Esophagus squamous epithelium (tissue), 5 donors: Measurements from ENCODE around the gene BMP8A. TPM values are rescaled to one million over a fixed set of nuclear protein-coding genes. Genes with fewer than 3 reads are reported as not detected.
"Not testable (repeated sequence)": the region's sequence is repeated elsewhere in the genome, so short reads cannot be mapped to it uniquely, and the experiment has no call there.

Experiments
- DNase-seq: peaks from one replicate; lab custom pipeline; 2025; lab: John Stamatoyannopoulos, UW
- H3K27ac ChIP-seq, 4 donors: fragments of 200-600 bp; sonication (generic); one replicate each; pipeline ENCODE4 v1.5.1; 2016 to 2019; ENCODE audit warnings: mild to moderate bottlenecking in 1 of 4
- H3K27me3 ChIP-seq, 4 donors: fragments of 200-600 bp; sonication (generic); 1 replicate in 3 of 4; 2 replicates in 1 of 4; pipeline versions ENCODE4 v1.5.1 to v1.6.0; 2017 to 2021; ENCODE audit warnings: antibody characterized with exemption in 1 of 4
- H3K36me3 ChIP-seq, 3 donors: fragments of 200-600 bp; sonication (generic); one replicate each; pipeline ENCODE4 v1.5.1; 2016 to 2019
- H3K4me1 ChIP-seq, 3 donors: fragments of 200-600 bp; sonication (generic); one replicate each; pipeline ENCODE4 v1.5.1; 2017 to 2019
- H3K4me3 ChIP-seq, 4 donors: fragments of 200-600 bp; sonication (generic); 1 replicate in 3 of 4; 2 replicates in 1 of 4; pipeline ENCODE4 v1.5.1; 2016 to 2019; ENCODE audit warnings: mild to moderate bottlenecking in 2 of 4, moderate library complexity in 1 of 4
- H3K9me3 ChIP-seq, 3 donors: fragments of 200-600 bp; sonication (generic); one replicate each; pipeline ENCODE4 v1.5.1; 2016 to 2019
- POLR2A ChIP-seq, 4 donors: fragments of 450-650 bp; IDR thresholded peaks; one replicate each; pipeline ENCODE4 v1.6.1; 2017; ENCODE audit warnings: antibody characterized with exemption in 4 of 4, mild to moderate bottlenecking in 4 of 4, moderate library complexity in 3 of 4
- WGBS, 2 donors: methylation state at CpG; one replicate each; pipeline ENCODE4 v1.1.5; 2018; 5-methylcytosine and 5-hydroxymethylcytosine counted together
- intact Hi-C: fragments of 100-400 bp; cut with DNase I; formaldehyde crosslinking; loops from one replicate; pipeline ENCODE4 v1.15.0; 2022
- total RNA-seq, 4 donors: library from RNA; depleted of rRNA; stranded (reverse); fragments of >200 nt; gene quantifications; one replicate each; pipeline ENCODE4 v1.1.0, GENCODE V29; 2016
- TF ChIP-seq, protein P1 (sequence below), 6 experiments: fragments of 450-650 bp in 4 of 6; fragments of 200-600 bp in 2 of 6; sonication (generic) in 2 of 6; IDR thresholded peaks; one replicate each; pipeline ENCODE4 v1.5.1; 2016 to 2019; ENCODE audit warnings: antibody characterized with exemption in 6 of 6, mild to moderate bottlenecking in 4 of 6, moderate library complexity in 4 of 6
- donor health status: DM: yes; HTN: yes; CAD: no.

Gene BMP8A
- total RNA-seq, 4 donors from 2014 or later: 0.13 to 0.38 TPM; not detected in 2

DNA sequence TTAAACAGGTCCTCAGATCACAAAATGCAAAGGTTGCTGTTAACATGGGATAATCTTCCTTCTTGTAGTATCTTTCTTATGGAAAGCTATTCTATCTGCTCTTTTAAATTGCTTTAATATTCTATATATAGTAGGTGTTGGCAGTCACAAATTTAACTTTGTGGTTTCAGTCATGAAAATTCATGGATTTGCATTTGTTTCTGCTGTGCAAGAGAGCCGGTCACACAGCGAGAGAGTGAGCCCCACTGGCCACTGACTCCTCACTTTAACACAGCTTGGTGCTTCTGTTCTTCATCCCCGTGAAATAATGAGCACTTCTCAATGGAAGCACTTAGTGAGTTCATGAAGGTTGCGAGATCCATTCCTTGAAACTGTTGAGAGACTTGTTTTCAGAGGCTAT lies 18.1 kb upstream of the BMP8A start:
- Histone ChIP-seq H3K4me3 (no peak overlapping the region), H3K36me3 (peaks cover 13 to 98% (median 32%) of the 10 kb centered on the region in 3 donors), H3K9me3 (no peaks in the 10 kb centered on the region), H3K27ac (no peak overlapping the region), H3K4me1 (no peaks in the 10 kb centered on the region), H3K27me3 (no peaks in the 10 kb centered on the region)
- no peak for DNase-seq
- 91 to 93% methylated on average over 4 of the region's 4 CpGs for WGBS, 2 donors
- TF ChIP-seq POLR2A (IDR thresholded peaks at IDR 0.05): no peak
- TF ChIP-seq, protein P1, sequence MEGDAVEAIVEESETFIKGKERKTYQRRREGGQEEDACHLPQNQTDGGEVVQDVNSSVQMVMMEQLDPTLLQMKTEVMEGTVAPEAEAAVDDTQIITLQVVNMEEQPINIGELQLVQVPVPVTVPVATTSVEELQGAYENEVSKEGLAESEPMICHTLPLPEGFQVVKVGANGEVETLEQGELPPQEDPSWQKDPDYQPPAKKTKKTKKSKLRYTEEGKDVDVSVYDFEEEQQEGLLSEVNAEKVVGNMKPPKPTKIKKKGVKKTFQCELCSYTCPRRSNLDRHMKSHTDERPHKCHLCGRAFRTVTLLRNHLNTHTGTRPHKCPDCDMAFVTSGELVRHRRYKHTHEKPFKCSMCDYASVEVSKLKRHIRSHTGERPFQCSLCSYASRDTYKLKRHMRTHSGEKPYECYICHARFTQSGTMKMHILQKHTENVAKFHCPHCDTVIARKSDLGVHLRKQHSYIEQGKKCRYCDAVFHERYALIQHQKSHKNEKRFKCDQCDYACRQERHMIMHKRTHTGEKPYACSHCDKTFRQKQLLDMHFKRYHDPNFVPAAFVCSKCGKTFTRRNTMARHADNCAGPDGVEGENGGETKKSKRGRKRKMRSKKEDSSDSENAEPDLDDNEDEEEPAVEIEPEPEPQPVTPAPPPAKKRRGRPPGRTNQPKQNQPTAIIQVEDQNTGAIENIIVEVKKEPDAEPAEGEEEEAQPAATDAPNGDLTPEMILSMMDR (IDR thresholded peaks at IDR 0.05): no peak
- intact Hi-C loops: no loop called here

DNA sequence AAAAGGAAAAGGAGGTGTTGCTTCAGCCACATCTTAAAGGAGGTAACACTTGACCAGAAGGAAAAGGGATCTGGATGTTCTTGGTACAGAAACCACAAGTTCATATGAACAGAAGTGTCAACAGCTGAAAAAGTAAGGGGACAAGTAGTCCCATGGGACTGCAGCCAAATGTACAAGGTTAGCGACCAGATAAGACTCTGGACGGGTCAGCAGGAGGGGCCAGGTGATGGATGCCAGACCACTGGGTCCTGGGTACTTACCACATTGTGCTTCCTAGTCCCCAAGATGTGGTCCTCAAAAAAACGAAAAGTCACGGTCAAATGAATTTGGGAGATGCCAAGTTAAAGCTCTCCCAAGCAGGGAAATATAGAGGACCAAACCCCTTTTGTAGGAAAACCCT lies 16.6 kb upstream of the BMP8A start:
- Histone ChIP-seq H3K27ac (no peak overlapping the region), H3K4me3 (no peak overlapping the region), H3K36me3 (peaks cover 8 to 98% (median 22%) of the 10 kb centered on the region in 3 donors), H3K27me3 (no peaks in the 10 kb centered on the region), H3K9me3 (no peaks in the 10 kb centered on the region), H3K4me1 (no peaks in the 10 kb centered on the region)
- no peak for DNase-seq
- 85 to 92% methylated on average over 4 of the region's 4 CpGs for WGBS, 2 donors
- TF ChIP-seq POLR2A (IDR thresholded peaks at IDR 0.05): no peak
- intact Hi-C loops: no loop called here

DNA sequence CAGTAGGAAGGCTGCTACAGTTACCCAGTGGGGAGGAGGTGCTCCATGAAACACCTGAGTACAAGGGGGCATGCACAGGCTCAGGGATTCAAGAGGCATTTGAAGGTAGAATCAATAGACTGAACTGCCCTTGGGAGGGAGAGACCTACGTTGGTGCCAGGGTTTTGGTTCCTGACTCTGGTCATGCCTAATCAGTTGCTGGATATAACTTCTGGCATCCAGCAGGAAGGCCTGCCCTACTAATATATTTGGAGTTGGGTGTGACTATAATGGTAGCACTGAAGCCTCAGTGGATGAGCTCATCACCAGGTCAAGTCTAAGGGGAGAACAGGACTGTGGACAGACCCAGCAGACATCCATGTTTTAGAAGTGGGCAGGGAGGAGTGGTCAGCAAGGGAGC lies 15.9 kb upstream of the BMP8A start:
- H3K4me3 ChIP-seq, H3K4me1 ChIP-seq, H3K9me3 ChIP-seq, intact Hi-C loops, H3K27me3 ChIP-seq, DNase-seq, H3K27ac ChIP-seq: not testable (repeated sequence)
- WGBS, 2 donors: 40 to 83% methylated on average over 1 of the region's 1 CpG
- H3K36me3 ChIP-seq: peaks cover 13 to 98% (median 24%) of the 10 kb centered on the region in 3 donors

DNA sequence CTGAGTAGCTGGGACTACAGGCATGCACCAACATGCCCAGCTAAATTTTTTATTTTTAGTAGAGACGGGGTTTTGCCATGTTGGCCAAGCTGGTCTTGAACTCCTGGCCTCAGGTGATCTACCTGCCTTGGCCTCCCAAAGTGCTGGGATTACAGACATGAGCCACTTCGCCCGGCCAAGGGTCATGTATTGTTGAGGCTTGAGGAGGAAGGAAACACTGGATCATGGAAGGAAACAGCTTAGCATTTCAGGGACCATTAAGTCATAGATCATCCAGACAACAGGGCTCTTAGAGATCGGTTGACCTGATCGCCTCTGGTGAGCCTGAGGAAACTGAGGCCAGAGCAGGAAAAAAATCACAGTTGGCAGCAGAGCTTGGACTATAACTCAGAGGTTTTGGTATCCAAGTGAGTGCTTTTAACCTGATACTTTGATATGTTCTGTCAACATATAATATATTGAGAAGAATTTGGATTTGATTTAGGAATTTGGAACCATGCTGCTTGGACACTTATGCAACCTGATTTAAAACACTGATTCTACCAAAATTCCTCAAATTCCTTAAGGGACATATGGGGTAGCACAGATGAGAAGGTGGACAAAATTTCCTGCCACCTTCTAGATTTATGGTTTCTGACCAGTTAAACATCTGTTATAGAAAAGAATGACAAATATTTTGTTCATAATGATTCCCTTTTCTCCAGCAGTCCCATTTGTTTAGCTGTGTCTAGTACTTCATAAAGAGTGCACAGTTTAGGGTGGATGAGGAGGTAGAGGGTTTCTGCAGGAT lies 13.1 kb upstream of the BMP8A start:
- WGBS, 2 donors: 84 to 91% methylated on average over 4 to 5 of the region's 5 CpGs
- intact Hi-C loops: no loop called here
- TF ChIP-seq, protein P1 (IDR thresholded peaks at IDR 0.05): no peak
- no peak for TF ChIP-seq POLR2A (IDR thresholded peaks at IDR 0.05)

DNA sequence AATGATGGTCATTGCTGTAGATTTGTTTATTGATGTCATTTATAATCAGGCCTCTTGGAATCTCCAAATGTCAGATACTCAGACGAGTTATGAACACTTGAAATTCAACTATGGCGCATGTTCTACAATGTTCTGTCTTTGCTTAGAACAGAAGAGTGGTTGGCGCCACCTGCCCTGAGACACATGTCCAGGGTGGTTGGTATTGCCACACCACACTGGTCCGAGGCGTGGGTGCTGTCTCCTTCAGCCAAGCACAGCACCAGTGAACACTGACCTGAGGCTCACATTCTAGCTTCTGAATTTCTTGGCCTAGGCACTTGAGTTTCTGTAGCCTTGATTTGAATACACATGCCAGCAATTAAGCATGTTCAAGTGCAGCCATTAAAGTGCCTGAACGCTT lies 10.1 kb upstream of the BMP8A start:
- H3K36me3 ChIP-seq: peaks cover 16 to 96% (median 22%) of the 10 kb centered on the region in 3 donors
- no peaks in the 10 kb centered on the region for H3K4me1 ChIP-seq
- TF ChIP-seq, protein P1 (IDR thresholded peaks at IDR 0.05): no peak
- TF ChIP-seq POLR2A (IDR thresholded peaks at IDR 0.05): no peak
- 87 to 89% methylated on average over 5 to 6 of the region's 6 CpGs for WGBS, 2 donors
- no peaks in the 10 kb centered on the region for H3K27me3 ChIP-seq
- DNase-seq: no peak
- intact Hi-C loops: no loop called here
- no peak overlapping the region for H3K27ac ChIP-seq
- no peak overlapping the region for H3K4me3 ChIP-seq
- H3K9me3 ChIP-seq: no peaks in the 10 kb centered on the region

More for the DNA sequence above, 13.1 kb upstream of the BMP8A start:
- H3K27ac ChIP-seq: no peak overlapping the region
- no peak overlapping the region for H3K4me3 ChIP-seq
- DNase-seq: no peak
- no peaks in the 10 kb centered on the region for H3K9me3 ChIP-seq
- peaks cover 10 to 98% (median 24%) of the 10 kb centered on the region in 3 donors for H3K36me3 ChIP-seq
- no peaks in the 10 kb centered on the region for H3K27me3 ChIP-seq
- H3K4me1 ChIP-seq: no peaks in the 10 kb centered on the region

DNA sequence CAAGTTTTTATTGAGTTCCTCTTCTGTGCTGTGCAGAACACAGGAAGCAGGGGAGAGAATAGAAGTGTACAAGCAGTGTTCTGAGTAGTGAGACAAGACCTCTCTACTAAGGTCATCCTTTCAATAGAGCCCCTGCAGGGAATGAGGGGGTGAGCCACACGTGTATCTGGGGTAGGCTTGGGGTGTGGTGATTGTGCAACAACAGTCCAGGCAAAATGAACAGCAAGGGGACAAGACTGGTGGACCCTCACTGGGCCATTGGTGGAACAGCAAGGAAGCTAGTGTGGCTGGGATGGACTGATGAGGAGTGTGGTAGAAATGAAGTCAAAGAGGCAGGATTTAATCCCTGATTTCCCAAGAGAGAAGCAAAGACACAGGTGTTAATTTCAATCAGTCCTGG lies 8.2 kb upstream of the BMP8A start:
- no peak for DNase-seq
- Histone ChIP-seq H3K9me3 (no peaks in the 10 kb centered on the region), H3K4me1 (no peaks in the 10 kb centered on the region), H3K4me3 (no peak overlapping the region), H3K27ac (no peak overlapping the region), H3K27me3 (no peaks in the 10 kb centered on the region), H3K36me3 (peaks cover 16 to 96% (median 22%) of the 10 kb centered on the region in 3 donors)
- intact Hi-C loops: no loop called here
- WGBS, 2 donors: 20 to 63% methylated on average over 1 of the region's 1 CpG
- no peak for TF ChIP-seq POLR2A (IDR thresholded peaks at IDR 0.05)
- TF ChIP-seq, protein P1 (IDR thresholded peaks at IDR 0.05): no peak
